Body of pancreas (tissue), 4 donors: ENCODE measurements around the gene FLT3.

Experiments used
- CTCF ChIP-seq, 7 experiments: fragments of 450-650 bp in 4 of 7; fragments of 200-600 bp in 3 of 7; sonication (generic) in 3 of 7; IDR thresholded peaks; one replicate each; pipeline ENCODE4 v1.5.1; 2016 to 2019; ENCODE audit warnings: antibody characterized with exemption in 7 of 7
- POLR2A ChIP-seq, 3 donors: fragments of 450-650 bp; IDR thresholded peaks; one replicate each; pipeline ENCODE4 v1.6.1; 2016; ENCODE audit warnings: antibody characterized with exemption in 3 of 3, mild to moderate bottlenecking in 2 of 3

- no peak for TF ChIP-seq CTCF (IDR thresholded peaks at IDR 0.05)
- TF ChIP-seq POLR2A (IDR thresholded peaks at IDR 0.05): no peak
Measured at GRCh38 chr13:28027607-28028364, 72.6 kb downstream of the FLT3 start.
